HG02870 (cell line): ENCODE data around the gene TSPAN5.
A peak's percentile ranks its signal among the peaks of the same experiment; 100 is the strongest.

Experiments used
- ATAC-seq: cut with Tn5 transposase; IDR thresholded peaks from one replicate; pipeline ENCODE4 v1.9.1; 2021; ENCODE audit warnings: mild to moderate bottlenecking, moderate library complexity; ENCODE audit not compliant: unreplicated experiment

Gene TSPAN5

GRCh38 chr4:98601708-98602107 is 56.7 kb downstream of the TSPAN5 start:
- peak; percentile 52 for ATAC-seq

- no peak for ATAC-seq
These were observed 58.7 kb downstream of the TSPAN5 start for GRCh38 chr4:98599617-98600205.

GRCh38 chr4:98586962-98587354 is 71.5 kb downstream of the TSPAN5 start:
- no peak for ATAC-seq

DNA sequence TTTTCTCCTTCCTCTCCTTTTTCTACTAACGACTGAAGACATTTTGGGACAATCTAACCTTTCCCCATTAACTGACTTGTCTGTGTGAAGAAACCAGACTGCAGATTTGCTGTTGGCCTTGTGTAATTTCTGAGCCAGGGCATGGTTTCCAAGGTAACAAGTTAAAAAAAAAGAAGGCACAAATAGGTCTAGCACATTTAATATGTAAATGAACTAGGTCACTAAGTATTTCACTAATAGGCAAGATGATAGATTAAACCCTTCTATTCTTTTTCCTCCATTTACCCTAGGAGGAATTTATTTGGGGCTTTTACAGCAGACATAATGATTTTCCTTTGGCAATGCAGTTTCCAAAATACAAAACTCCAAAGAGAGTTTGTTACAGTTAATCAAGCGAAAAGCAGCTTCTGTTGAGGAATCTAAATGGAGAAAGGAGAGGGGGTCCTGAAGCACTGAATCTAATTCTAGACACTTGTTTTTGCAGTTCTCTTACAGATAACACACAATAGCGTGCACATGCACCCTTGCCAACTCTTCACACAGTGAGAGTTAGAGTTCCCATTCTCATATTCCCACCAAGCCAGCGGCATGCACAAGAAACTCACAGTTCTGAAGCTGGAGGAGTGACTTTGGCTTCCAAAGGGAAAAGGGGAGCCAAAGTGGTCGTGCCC is 72.0 kb downstream of the TSPAN5 start:
- ATAC-seq = no peak

DNA sequence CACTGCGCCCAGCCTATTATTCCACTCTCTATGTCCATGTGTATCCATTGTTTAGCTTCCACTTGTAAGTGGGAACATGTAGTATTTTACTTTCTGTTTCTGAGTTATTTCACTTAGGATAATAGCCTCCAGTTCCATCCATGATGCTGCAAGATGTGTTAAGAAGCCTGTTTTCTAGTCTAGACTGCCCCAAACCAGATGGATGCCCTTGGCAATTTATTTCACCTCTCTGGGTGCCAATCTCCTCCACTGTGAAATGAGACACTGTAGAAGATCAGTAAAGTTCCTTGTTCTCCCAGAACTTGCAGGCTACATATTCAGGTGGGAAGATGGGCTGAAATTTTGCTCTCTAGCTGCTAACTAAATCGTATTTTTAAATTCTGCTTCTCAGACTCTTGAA is 72.8 kb downstream of the TSPAN5 start:
- ATAC-seq = no peak

DNA sequence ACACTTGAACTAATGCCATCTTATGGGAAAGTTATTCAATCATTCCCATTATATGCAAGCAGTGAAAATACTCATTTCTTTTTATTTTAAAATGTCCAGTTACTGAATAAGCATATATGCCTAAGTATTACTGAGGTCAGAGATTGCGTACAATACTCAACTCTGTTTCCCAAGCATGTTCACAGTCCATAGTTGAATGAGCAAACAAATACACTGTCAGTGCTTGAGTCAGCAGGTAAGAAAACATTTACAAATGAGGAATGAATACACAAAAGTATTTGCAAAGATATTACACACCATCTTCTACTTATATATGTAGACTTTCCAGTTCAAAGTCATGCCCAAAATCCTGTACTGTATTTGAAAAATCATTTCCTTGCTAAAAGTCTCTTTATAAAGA is 74.1 kb downstream of the TSPAN5 start:
- no peak for ATAC-seq

DNA sequence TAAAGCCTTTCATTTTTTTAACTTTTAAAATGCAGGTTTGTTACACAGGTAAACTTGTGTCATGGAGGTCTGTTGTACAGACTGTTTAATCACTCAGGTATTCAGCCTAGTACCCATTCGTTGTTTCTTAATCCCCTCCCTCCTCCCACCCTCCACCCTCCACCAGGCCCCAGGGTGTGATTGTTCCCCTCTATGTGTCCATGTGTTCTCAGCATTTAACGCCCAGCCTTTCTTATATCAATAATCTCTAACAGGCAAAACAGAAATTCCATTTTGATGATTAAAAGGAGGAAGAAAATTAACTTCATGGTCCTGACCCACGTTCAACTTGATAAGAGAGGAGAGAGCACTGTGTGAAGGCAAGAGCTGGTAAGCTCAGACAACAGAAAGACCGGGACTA is 75.1 kb downstream of the TSPAN5 start:
- no peak for ATAC-seq

- ATAC-seq = no peak
These were observed 77.3 kb downstream of the TSPAN5 start for GRCh38 chr4:98581126-98581525.

- ATAC-seq = no peak
These were observed 80.5 kb downstream of the TSPAN5 start for GRCh38 chr4:98577956-98578355.

DNA sequence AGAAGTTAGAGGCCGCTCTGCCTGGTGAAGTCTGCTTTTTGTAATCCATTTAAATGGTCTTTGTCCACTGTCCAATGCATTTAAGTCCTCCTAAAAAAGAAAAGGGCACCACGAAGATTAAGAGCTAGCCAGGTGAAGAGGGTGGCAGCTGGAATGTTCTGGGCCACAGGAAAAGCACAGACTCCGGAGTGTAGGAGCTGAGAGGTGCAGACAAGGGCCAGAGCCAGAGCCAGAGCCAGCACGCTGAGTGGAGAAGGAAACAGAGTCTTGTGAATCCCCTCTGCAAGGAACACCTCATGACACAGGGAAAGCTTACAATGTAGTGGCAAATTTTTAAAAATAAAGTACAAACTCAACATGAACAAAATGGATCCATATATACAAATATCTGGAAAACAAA is 83.6 kb downstream of the TSPAN5 start:
- ATAC-seq = no peak

- no peak for ATAC-seq
These were observed 84.6 kb downstream of the TSPAN5 start for GRCh38 chr4:98573791-98574190.

DNA sequence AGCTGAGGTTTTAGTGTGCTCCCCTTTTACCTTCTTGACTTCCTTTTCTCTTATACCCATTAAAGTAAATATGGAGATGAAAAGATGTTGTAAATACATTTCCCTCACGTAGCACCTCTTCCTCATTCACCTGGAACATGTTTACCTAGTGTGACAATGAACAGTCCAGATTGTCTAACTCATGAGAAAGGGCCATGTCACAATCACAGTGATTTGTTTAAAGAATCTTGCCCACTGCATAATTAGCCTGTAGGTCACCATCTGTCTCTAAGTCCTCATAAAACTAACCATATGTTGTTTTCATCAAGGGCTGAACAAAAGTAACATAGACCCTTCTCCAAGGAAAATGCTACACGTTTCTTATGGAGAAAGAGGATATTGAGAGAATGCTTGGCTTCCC is 85.7 kb downstream of the TSPAN5 start:
- no peak for ATAC-seq

DNA sequence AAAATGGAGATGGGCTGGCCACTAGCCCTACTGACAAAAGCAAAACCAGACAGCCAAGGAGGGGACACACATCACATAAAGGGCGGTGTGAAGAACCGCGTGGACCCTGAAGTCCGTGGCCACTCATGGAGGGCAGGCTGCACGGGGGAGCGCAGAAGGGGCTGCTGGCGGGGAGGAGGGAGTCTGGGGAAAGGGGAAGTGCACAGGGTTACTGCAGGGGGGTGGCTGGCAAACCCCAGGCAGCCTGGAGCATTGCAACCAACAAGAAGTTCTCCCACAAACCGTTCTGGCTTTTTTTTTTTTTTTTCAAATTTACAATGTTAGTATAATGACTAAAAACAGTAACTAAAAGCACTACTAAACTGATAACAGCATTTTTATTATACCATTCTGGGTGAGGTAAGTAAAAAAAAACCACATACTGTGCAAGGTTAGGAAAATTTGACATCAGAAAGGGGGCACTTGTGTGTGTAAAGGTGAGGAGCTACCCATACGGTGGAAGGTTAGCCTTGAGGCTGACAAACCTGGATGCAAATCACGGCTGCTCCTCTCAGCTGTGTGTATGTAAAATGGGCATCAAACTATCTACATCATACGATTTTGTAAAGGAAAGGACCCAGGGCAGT is 87.1 kb downstream of the TSPAN5 start:
- no peak for ATAC-seq

- no peak for ATAC-seq
These were observed 88.1 kb downstream of the TSPAN5 start for GRCh38 chr4:98570151-98570797.

DNA sequence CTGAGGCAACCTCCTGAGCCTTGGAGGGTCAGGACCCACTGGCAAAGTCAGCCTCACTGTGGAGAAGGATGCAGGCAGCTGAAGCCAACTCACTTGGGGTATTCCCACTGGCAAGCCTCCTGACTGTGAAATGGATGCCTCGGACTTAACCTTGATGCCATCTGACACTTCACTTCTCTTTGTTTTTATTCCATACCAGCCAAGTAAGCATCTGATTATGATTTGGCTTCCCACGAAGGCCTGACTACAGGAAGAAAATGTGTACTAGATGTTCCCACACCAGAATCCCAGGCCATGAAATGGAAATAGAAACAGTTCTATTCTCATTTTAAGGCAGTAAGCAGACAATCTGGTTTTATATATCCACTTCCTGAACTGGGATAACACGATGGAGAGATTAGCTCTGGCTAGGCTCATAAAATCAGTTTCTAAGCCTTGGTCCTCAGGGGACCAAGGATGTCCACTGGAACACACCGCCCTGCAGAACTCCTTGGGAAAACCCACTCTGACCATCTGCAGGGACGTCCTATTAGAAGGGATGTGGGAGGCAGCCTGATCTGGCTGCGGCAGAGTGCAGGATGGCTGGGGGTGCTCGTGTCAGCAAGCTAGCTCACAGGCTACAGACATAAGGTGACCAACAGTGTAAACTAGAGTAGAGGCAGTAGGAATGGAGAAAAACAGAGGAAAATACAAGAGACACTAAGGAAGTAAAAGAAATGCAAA is 89.3 kb downstream of the TSPAN5 start:
- no peak for ATAC-seq

DNA sequence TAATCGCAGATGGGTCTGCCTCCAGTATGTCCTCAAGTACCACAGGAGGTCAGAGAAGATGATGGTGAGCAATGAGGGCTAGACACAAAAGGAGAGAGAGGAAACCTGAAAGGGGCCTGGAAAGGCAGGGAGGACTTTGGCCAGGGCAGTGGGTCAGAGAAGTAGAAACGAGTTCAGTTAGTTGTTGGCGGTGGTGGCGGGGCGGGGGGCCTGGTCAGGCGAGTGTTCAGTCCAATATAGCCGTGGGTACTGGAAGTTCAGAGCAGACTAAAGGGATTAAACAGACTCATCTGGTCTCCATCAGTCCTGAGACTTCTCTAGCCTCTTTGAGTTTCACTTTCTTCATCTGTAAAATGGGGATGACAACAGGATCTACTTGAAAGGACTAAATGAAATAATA is 90.8 kb downstream of the TSPAN5 start:
- no peak for ATAC-seq

- ATAC-seq = no peak
These were observed 91.9 kb downstream of the TSPAN5 start for GRCh38 chr4:98566361-98567008.

- no peak for ATAC-seq
These were observed 92.6 kb downstream of the TSPAN5 start for GRCh38 chr4:98565681-98566301.

GRCh38 chr4:98564852-98565251 is 93.6 kb downstream of the TSPAN5 start:
- ATAC-seq = no peak

DNA sequence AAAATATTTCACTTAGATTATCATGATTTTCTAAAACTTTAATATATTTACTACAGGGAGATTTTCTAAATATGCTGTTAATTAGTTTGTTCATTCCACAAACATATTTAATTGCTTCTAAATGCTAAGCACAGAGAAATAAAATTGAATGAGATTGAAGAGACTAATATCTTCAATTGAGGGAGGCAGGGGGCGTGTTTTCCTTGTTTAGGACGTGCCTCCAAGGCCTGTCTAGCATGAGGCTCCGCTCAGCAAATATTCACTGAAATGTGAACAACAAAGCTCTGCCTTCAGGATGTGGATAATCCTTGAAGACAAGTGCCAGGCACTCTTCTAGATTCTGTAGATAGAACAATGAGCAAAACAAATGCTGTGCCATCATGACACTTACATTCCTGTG is 98.1 kb downstream of the TSPAN5 start:
- ATAC-seq = no peak
